HepG2 (cell line): Measurements from ENCODE around the gene ENDOG. TPM values are rescaled to one million over a fixed set of nuclear protein-coding genes. Genes with fewer than 3 reads are reported as not detected.

Experiments used
- DR1 ChIP-seq: sonication (generic); formaldehyde crosslinking; IDR thresholded peaks from 2 replicates; pipeline ENCODE4 v1.8.0; 2021; ENCODE audit warnings: mild to moderate bottlenecking, missing genetic modification reagents, inconsistent platforms
- ELF3 ChIP-seq: IDR thresholded peaks from 2 replicates; pipeline ENCODE4 v1.6.1; 2016; ENCODE audit warnings: missing genetic modification reagents, missing compliant biosample characterization
- HHEX ChIP-seq: IDR thresholded peaks from 2 replicates; pipeline ENCODE4 v1.6.1; 2016; ENCODE audit warnings: control low read depth
- HNRNPUL1 ChIP-seq: fragments of 200-400 bp; formaldehyde crosslinking; IDR thresholded peaks from 2 replicates; pipeline ENCODE4 v1.6.1; 2017; ENCODE audit warnings: low read depth, mild to moderate bottlenecking, low read length, moderate library complexity
- KLF16 ChIP-seq, 2 experiments: sonication (generic) in 1 of 2; formaldehyde crosslinking in 1 of 2; IDR thresholded peaks; 2 replicates each; pipeline versions ENCODE4 v1.6.1 to v1.8.0; 2016 to 2023; ENCODE audit warnings: missing genetic modification reagents in 2 of 2, missing compliant biosample characterization in 1 of 2
- MLLT10 ChIP-seq: sonication (generic); formaldehyde crosslinking; IDR thresholded peaks from 2 replicates; pipeline ENCODE4 v1.4.0; 2020; ENCODE audit warnings: missing genetic modification reagents
- NKX3-1 ChIP-seq: sonication (generic); formaldehyde crosslinking; IDR thresholded peaks from 2 replicates; pipeline ENCODE4 v1.5.0; 2020; ENCODE audit warnings: missing genetic modification reagents
- NONO ChIP-seq, 2 experiments: fragments of 450-650 bp in 1 of 2; sonication (generic) in 1 of 2; formaldehyde crosslinking in 1 of 2; IDR thresholded peaks in 1 of 2; conservative IDR thresholded peaks in 1 of 2; 2 replicates each; pipeline versions ENCODE4 v1.6.1 to v1.8.0; 2017 to 2022; ENCODE audit warnings: mild to moderate bottlenecking in 1 of 2, missing genetic modification reagents in 1 of 2, moderate library complexity in 1 of 2
- SIN3B ChIP-seq: fragments of 150-350 bp; IDR thresholded peaks from 2 replicates; pipeline ENCODE4 v1.6.1; 2014; ENCODE audit warnings: low read length
- SMC3 ChIP-seq: IDR thresholded peaks from 2 replicates; pipeline ENCODE4 v1.6.1; 2011; ENCODE audit warnings: low read length, improper control_type of control experiment
- ZNF138 ChIP-seq: sonication (generic); formaldehyde crosslinking; IDR thresholded peaks from 2 replicates; pipeline ENCODE4 v1.5.0; 2020; ENCODE audit warnings: mild to moderate bottlenecking, low read depth, missing genetic modification reagents
- ZNF34 ChIP-seq: sonication (generic); formaldehyde crosslinking; IDR thresholded peaks from 2 replicates; pipeline ENCODE4 v1.4.0; 2020; ENCODE audit warnings: mild to moderate bottlenecking, missing genetic modification reagents, borderline replicate concordance
- ZNF430 ChIP-seq: sonication (generic); formaldehyde crosslinking; IDR thresholded peaks from 2 replicates; pipeline ENCODE4 v1.9.0; 2021; ENCODE audit warnings: mild to moderate bottlenecking, missing genetic modification reagents
- ZNF792 ChIP-seq: IDR thresholded peaks from 2 replicates; pipeline ENCODE4 v1.6.1; 2016
- polyA plus RNA-seq, 8 experiments: library from polyadenylated mRNA; depleted of rRNA in 3 of 8; stranded (reverse) in 7 of 8; unstranded in 1 of 8; fragments of >200 nt; fragmentation: Illumina TruSeq in 4 of 8; extraction: Trizol in 4 of 8; gene quantifications; 2 replicates each; pipeline versions ENCODE4 v1.2.1 to v1.2.3, GENCODE V29; 2011 to 2016; ENCODE audit warnings: low read depth in 4 of 8, missing spikeins in 1 of 8, mixed read lengths in 1 of 8; ENCODE audit not compliant: insufficient read depth in 1 of 8
- total RNA-seq, 5 experiments: library from RNA; depleted of rRNA; stranded (reverse); fragments of >200 nt; fragmentation: Illumina TruSeq; extraction: Trizol; gene quantifications; 2 replicates each; pipeline ENCODE4 v1.2.3, GENCODE V29; 2016; ENCODE audit warnings: low read depth in 1 of 5
- TF ChIP-seq, protein P1 (sequence below), 2 experiments: sonication (generic) in 1 of 2; formaldehyde crosslinking in 1 of 2; IDR thresholded peaks; 2 replicates each; pipeline versions ENCODE4 v1.6.1 to v1.9.0; 2014 to 2022; ENCODE audit warnings: antibody characterized with exemption in 1 of 2, borderline replicate concordance in 1 of 2, inconsistent platforms in 1 of 2, low read depth in 1 of 2, missing genetic modification reagents in 1 of 2
- TF ChIP-seq, protein P2 (sequence below): sonication (generic); formaldehyde crosslinking; IDR thresholded peaks from 2 replicates; pipeline ENCODE4 v1.4.0; 2020; ENCODE audit warnings: missing genetic modification reagents, borderline replicate concordance
- TF ChIP-seq, protein P3 (sequence below): sonication (generic); formaldehyde crosslinking; IDR thresholded peaks from 2 replicates; pipeline ENCODE4 v1.8.0; 2023; ENCODE audit warnings: mild to moderate bottlenecking, missing genetic modification reagents
- TF ChIP-seq, protein P4 (sequence below): sonication (generic); formaldehyde crosslinking; IDR thresholded peaks from 2 replicates; pipeline ENCODE4 v1.4.0; 2020; ENCODE audit warnings: mild to moderate bottlenecking, missing genetic modification reagents

ENDOG gene
- total and polyA plus RNA-seq, 2 of the 13 experiments (the other 11 are each of a cell fraction or from before 2014, with no cell fraction given), result 26.3 to 28.8 TPM

DNA sequence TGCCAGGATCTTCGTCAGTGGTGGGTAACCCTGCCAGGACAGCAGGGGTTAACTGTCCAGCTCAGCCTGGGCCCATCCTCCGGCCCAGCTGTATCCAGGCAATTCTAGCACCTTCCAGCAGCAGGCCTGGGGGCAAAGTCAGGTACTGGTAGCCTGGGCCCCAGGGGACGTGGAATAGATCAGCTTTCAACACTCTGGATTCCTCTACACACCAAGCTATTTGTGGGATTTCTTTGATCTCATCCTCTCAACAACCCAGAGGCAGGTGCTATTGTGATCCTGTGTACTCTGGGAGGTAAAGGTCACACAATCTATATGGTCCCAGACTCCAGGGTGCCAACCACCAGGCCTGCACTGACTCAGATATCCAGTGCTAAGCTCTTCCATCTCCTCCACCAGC lies 20.0 kb downstream of the ENDOG start (continued):
- TF ChIP-seq ZNF138 (no peak), HNRNPUL1 (no peak), DR1 (no peak), HHEX (CRISPR knock-in tag) (peak; percentile 90), SIN3B (no peak), MLLT10 (CRISPR knock-in tag) (no peak), ZNF792 (peak; percentile 50; the same call in 1 of the 2 replicates), NKX3-1 (CRISPR knock-in tag) (no peak), SMC3 (no peak), ZNF430 (CRISPR knock-in tag) (no peak), ZNF34 (CRISPR knock-in tag) (no peak), KLF16 (CRISPR knock-in tag; IDR thresholded peaks at IDR 0.05) (no peak; a peak in 1 of 4 replicates), NONO (IDR thresholded peaks at IDR 0.05) (no peak), NONO (CRISPR knock-in tag; conservative IDR thresholded peaks at IDR 0.05) (peak; percentile 59; the same call in 1 of the 2 replicates), ELF3 (CRISPR knock-in tag) (0 out of 2 replicates have a peak, but pooled peaks have one; percentile 30)
- TF ChIP-seq, protein P1, sequence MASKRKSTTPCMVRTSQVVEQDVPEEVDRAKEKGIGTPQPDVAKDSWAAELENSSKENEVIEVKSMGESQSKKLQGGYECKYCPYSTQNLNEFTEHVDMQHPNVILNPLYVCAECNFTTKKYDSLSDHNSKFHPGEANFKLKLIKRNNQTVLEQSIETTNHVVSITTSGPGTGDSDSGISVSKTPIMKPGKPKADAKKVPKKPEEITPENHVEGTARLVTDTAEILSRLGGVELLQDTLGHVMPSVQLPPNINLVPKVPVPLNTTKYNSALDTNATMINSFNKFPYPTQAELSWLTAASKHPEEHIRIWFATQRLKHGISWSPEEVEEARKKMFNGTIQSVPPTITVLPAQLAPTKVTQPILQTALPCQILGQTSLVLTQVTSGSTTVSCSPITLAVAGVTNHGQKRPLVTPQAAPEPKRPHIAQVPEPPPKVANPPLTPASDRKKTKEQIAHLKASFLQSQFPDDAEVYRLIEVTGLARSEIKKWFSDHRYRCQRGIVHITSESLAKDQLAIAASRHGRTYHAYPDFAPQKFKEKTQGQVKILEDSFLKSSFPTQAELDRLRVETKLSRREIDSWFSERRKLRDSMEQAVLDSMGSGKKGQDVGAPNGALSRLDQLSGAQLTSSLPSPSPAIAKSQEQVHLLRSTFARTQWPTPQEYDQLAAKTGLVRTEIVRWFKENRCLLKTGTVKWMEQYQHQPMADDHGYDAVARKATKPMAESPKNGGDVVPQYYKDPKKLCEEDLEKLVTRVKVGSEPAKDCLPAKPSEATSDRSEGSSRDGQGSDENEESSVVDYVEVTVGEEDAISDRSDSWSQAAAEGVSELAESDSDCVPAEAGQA (IDR thresholded peaks at IDR 0.05; ENCODE audit: low read depth), result no peak
- TF ChIP-seq, protein P1 (CRISPR knock-in tag; IDR thresholded peaks at IDR 0.05; ENCODE audit: borderline replicate concordance), result no peak
- TF ChIP-seq, protein P2, sequence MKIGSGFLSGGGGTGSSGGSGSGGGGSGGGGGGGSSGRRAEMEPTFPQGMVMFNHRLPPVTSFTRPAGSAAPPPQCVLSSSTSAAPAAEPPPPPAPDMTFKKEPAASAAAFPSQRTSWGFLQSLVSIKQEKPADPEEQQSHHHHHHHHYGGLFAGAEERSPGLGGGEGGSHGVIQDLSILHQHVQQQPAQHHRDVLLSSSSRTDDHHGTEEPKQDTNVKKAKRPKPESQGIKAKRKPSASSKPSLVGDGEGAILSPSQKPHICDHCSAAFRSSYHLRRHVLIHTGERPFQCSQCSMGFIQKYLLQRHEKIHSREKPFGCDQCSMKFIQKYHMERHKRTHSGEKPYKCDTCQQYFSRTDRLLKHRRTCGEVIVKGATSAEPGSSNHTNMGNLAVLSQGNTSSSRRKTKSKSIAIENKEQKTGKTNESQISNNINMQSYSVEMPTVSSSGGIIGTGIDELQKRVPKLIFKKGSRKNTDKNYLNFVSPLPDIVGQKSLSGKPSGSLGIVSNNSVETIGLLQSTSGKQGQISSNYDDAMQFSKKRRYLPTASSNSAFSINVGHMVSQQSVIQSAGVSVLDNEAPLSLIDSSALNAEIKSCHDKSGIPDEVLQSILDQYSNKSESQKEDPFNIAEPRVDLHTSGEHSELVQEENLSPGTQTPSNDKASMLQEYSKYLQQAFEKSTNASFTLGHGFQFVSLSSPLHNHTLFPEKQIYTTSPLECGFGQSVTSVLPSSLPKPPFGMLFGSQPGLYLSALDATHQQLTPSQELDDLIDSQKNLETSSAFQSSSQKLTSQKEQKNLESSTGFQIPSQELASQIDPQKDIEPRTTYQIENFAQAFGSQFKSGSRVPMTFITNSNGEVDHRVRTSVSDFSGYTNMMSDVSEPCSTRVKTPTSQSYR, result peak; percentile 19; the same call in 1 of the 2 replicates
- TF ChIP-seq, protein P3, sequence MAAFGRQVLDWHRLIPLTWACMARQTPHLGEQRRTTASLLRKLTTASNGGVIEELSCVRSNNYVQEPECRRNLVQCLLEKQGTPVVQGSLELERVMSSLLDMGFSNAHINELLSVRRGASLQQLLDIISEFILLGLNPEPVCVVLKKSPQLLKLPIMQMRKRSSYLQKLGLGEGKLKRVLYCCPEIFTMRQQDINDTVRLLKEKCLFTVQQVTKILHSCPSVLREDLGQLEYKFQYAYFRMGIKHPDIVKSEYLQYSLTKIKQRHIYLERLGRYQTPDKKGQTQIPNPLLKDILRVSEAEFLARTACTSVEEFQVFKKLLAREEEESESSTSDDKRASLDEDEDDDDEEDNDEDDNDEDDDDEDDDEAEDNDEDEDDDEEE, result peak; percentile 96
- TF ChIP-seq, protein P4, sequence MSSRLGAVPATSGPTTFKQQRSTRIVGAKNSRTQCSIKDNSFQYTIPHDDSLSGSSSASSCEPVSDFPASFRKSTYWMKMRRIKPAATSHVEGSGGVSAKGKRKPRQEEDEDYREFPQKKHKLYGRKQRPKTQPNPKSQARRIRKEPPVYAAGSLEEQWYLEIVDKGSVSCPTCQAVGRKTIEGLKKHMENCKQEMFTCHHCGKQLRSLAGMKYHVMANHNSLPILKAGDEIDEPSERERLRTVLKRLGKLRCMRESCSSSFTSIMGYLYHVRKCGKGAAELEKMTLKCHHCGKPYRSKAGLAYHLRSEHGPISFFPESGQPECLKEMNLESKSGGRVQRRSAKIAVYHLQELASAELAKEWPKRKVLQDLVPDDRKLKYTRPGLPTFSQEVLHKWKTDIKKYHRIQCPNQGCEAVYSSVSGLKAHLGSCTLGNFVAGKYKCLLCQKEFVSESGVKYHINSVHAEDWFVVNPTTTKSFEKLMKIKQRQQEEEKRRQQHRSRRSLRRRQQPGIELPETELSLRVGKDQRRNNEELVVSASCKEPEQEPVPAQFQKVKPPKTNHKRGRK, result no peak
